HUES6 (cell line): ENCODE results near the gene ANO4.

Source experiments
- H3K27ac ChIP-seq: 2 replicates; pipeline ENCODE4 v1.7.0; 2013; ENCODE audit warnings: low read depth, mild to moderate bottlenecking, low read length, inconsistent platforms
- H3K27me3 ChIP-seq: 2 replicates; pipeline ENCODE4 v1.6.1; 2013; ENCODE audit warnings: low read length; ENCODE audit not compliant: control insufficient read depth, insufficient read depth
- H3K36me3 ChIP-seq: 2 replicates; pipeline ENCODE4 v1.6.1; 2013; ENCODE audit warnings: low read length; ENCODE audit not compliant: control insufficient read depth, insufficient read depth
- H3K4me1 ChIP-seq: 2 replicates; pipeline ENCODE4 v1.6.1; 2013; ENCODE audit warnings: low read length; ENCODE audit not compliant: control insufficient read depth, insufficient read depth
- H3K4me3 ChIP-seq: 2 replicates; pipeline ENCODE4 v1.5.1; 2013; ENCODE audit warnings: low read depth, low read length
- H3K9ac ChIP-seq: one replicate; pipeline ENCODE4 v1.6.1; 2013; ENCODE audit warnings: mild to moderate bottlenecking, low read length
- H3K9me3 ChIP-seq: 2 replicates; pipeline ENCODE4 v1.6.1; 2013; ENCODE audit warnings: low read depth, low read length; ENCODE audit not compliant: control insufficient read depth, insufficient read depth

Gene ANO4

DNA sequence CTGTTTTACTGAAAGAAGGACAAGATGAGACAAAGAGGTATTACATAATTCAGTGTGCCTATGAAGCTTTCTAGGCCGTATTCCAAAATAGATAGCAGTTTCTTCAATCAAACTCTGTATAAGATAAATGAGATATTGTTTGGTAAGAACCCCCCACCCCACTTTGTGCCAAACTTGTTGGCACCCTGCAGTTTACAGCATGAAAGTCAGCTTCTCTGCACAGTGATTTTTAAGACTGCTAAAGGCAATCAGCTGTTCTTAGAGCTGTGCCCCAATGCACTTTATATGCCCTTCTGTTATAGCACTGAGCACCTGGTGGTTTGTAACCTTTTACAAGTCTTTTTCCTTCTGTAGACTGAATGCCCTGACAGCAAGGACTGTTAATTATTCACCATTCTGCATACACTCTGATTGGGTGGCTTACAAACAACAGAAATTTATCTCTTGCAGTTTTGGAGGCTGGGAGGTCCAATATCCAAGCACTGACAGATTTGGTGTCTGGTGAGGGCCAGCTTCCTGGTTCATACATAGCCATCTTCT, 76.7 kb downstream of the ANO4 start:
- Histone ChIP-seq H3K9me3 (peaks cover 8% of the 10 kb centered on the region), H3K36me3 (no peaks in the 10 kb centered on the region), H3K9ac (no peak overlapping the region), H3K4me3 (no peak overlapping the region), H3K27ac (no peak overlapping the region), H3K27me3 (no peaks in the 10 kb centered on the region), H3K4me1 (no peaks in the 10 kb centered on the region)

DNA sequence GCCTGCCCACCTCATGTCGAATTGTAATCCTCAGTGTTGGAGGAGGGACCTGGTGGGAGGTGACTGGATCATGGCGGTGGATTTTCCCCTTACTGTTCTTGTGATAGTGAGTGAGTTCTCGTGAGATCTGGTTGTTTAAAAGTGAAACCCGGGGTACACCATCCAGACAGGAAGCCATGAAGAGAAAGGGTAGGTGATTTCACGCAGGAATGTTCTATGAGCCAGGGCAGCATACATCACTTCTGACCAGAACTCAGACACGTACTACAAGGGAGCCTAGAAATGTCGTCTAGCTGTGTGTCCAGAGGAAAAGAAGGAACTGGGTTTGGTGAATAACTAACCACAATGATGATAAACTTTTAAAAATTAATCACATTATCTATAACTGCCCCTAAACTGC, 80.6 kb downstream of the ANO4 start:
- Histone ChIP-seq H3K36me3 (no peaks in the 10 kb centered on the region), H3K27me3 (no peaks in the 10 kb centered on the region), H3K4me1 (no peaks in the 10 kb centered on the region), H3K9me3 (peaks cover 8% of the 10 kb centered on the region), H3K27ac (no peak overlapping the region), H3K9ac (no peak overlapping the region), H3K4me3 (no peak overlapping the region)

DNA sequence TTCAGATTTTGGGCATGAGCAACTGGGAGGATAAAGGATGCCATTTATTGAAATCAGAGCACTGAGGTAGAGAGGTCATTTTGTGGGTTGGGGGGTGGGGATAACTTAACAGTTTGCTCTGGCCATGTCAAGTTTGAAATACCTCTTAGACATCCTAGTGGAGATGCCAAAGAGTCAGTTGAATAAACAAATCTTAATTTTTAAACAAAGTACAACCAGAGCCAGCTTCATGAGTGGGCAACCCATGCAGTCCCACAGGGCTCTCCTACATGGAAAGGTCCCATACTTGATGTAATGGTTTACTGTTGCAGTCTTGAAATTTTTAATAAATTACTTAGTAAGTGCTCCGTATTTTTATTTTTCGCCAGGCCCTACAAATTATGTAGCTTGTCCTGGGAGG, 81.2 kb downstream of the ANO4 start:
- H3K4me1 ChIP-seq, result no peaks in the 10 kb centered on the region
- H3K9ac ChIP-seq, result no peak overlapping the region
- H3K36me3 ChIP-seq, result no peaks in the 10 kb centered on the region
- H3K27ac ChIP-seq, result no peak overlapping the region
- H3K27me3 ChIP-seq, result no peaks in the 10 kb centered on the region
- H3K9me3 ChIP-seq, result peaks cover 8% of the 10 kb centered on the region
- H3K4me3 ChIP-seq, result no peak overlapping the region

DNA sequence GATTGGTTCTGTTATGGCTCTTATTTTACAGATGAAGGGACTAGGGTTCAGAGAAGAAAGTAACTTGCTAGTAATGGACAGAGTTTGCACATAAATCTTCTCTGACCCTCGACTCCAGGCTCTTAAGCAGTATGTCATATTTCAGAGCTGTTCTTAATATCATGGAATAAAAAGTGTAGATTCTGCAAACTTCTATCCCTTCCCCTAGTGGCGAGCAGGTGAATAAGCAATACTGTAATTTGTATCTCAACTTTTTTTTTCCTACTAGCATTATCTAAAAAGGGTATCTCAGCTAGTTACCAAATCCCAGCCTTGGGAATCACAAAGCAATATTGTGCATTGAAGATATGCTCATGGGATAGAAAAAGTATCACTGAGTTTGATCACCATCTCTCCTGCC, 83.2 kb downstream of the ANO4 start:
- Histone ChIP-seq H3K27ac (no peak overlapping the region), H3K9ac (no peak overlapping the region), H3K9me3 (peaks cover 8% of the 10 kb centered on the region), H3K4me3 (no peak overlapping the region), H3K4me1 (no peaks in the 10 kb centered on the region), H3K36me3 (no peaks in the 10 kb centered on the region), H3K27me3 (no peaks in the 10 kb centered on the region)

DNA sequence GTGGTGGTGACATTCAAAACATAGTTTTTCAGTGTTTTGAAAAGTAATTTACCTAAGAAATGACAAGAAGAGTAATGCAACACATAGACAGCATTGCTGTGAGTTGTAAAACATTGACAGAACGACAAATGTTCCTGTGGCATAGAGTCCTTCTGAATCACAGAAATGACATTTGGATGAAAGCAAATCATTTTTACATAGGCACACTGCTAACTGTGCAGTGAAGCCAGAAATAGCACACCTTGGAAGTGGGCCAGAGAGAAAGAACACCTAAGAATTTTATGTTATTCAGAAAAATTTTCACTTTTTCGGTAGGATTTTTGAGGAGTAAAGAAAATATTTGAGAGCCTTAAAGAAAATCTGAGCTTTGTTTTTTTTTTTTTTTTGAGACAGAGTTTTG, 100.6 kb downstream of the ANO4 start:
- Histone ChIP-seq H3K9ac (no peak overlapping the region), H3K9me3 (no peaks in the 10 kb centered on the region), H3K4me1 (no peaks in the 10 kb centered on the region), H3K36me3 (no peaks in the 10 kb centered on the region), H3K27ac (no peak overlapping the region), H3K4me3 (no peak overlapping the region), H3K27me3 (no peaks in the 10 kb centered on the region)

DNA sequence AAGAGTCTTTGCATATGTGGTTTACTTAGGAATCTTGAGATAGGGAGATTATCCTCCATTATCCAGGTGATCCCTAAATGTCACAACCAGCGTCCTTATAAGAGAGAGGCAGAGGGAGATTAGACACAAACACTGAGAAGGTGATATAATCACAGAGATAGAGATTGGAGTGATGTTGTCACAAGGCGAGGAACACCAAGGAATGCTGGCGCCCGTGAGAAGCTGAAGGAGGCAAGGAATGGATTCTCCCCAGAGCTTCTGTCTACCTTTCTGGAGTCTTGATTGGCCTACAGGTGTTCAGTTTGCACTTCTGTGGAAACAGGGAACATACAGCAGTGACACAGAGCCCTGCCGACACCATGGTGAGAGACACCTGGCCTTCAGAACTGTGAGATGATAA, 101.6 kb downstream of the ANO4 start:
- H3K36me3 ChIP-seq, result no peaks in the 10 kb centered on the region
- H3K4me1 ChIP-seq, result no peaks in the 10 kb centered on the region
- H3K9me3 ChIP-seq, result no peaks in the 10 kb centered on the region
- no peak overlapping the region for H3K27ac ChIP-seq
- H3K4me3 ChIP-seq, result no peak overlapping the region
- H3K27me3 ChIP-seq, result no peaks in the 10 kb centered on the region
- H3K9ac ChIP-seq, result no peak overlapping the region

DNA sequence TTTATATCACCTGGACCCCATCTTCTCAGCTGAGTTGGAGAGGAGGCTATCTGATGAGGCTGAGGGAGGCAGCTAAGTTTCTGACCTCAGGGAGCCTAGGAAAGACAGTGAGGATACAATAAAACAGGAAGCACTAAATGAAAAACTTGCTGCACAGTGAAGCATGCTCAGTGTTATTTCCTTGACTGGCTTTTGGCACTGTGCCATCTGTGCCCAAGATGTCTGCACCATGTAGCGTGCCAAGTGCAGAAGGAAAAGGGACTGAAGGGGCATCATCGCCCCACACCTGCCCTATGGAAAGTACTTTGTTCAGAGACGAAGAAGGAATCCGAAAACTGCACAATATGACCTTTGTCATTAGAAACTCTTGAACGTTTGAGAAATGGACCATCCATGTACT, 102.7 kb downstream of the ANO4 start:
- Histone ChIP-seq H3K27ac (no peak overlapping the region), H3K27me3 (no peaks in the 10 kb centered on the region), H3K4me3 (no peak overlapping the region), H3K9ac (no peak overlapping the region), H3K36me3 (no peaks in the 10 kb centered on the region), H3K9me3 (no peaks in the 10 kb centered on the region), H3K4me1 (no peaks in the 10 kb centered on the region)

DNA sequence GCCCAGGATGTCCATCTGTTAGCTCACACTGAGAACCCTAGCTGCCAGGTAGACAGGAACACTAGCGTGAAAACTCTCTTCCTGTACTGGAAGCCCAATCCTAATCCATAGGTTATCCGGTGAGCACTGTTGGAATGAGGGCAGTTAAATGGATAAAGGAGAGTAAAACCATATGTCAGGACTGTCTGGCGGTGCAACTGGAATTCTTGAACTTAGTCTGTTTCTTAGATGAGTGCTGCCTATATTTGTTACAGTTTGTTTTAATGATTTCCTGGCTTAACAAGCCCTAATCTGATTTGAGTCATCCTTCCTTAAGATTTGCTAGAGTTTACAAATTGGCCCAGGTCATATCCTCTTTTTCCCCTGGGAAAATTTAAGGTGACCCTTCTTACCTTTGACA, 104.7 kb downstream of the ANO4 start:
- Histone ChIP-seq H3K4me1 (no peaks in the 10 kb centered on the region), H3K27ac (no peak overlapping the region), H3K4me3 (no peak overlapping the region), H3K27me3 (no peaks in the 10 kb centered on the region), H3K9me3 (no peaks in the 10 kb centered on the region), H3K36me3 (no peaks in the 10 kb centered on the region), H3K9ac (no peak overlapping the region)

DNA sequence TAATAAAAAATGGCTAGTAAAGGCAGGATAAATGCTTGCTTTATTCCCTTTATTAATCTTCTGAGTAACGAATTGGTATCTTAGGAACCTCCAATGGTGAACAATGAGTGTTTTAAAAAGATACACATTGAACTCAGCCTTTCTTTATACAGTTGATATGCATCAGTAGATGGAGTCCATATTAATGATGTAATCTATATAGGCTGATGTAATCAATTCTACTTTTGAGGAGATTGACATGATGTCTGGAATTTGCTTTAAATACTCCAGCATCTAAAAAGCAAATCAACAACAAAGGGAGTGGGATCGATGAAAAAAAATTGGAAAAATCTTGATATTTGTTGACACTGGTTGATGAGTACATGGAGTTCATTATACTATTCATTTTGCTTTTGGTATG, 106.2 kb downstream of the ANO4 start:
- no peak overlapping the region for H3K27ac ChIP-seq
- no peaks in the 10 kb centered on the region for H3K27me3 ChIP-seq
- H3K4me1 ChIP-seq, result no peaks in the 10 kb centered on the region
- no peak overlapping the region for H3K9ac ChIP-seq
- no peak overlapping the region for H3K4me3 ChIP-seq
- no peaks in the 10 kb centered on the region for H3K9me3 ChIP-seq
- no peaks in the 10 kb centered on the region for H3K36me3 ChIP-seq

DNA sequence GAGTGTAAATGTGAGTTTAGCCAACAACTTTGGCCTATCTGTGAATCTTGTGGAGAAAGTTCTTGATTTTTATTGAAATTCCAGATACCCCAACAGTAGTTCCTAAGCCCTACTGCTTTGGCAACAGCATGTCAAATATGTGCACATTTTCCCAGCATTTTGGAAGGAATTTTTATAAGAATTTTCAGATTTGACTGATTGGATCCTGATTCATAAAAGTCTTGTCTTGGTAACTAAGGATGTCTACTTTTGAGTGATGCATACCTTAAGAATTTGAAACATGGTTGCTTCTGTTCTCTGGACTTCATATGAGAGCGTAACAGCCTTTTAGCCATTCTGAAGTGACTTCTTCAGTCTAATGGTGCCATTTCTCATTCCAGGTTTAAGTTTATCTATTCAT, 106.7 kb downstream of the ANO4 start:
- Histone ChIP-seq H3K4me1 (no peaks in the 10 kb centered on the region), H3K9ac (no peak overlapping the region), H3K4me3 (no peak overlapping the region), H3K36me3 (no peaks in the 10 kb centered on the region), H3K27ac (no peak overlapping the region), H3K9me3 (no peaks in the 10 kb centered on the region), H3K27me3 (no peaks in the 10 kb centered on the region)

DNA sequence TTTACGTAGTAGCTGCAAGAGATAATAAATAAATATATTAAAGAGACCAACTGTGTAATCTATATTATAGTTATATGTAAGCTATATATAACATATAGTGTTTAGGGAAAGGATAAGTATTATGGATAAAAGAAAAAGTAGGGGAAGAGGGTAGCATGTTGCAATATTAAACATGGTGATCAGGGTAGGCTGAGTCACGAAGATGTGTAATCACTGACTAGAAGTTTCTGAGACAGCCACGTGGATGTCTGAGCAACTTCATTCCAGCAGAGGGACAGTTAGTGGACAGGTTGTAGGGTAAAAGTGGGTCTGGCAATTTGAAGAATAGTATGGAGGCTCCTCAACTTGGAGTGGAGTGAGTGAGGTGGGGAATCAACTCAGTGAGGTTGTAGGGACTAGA, 109.7 kb downstream of the ANO4 start:
- H3K4me3 ChIP-seq, result no peak overlapping the region
- no peaks in the 10 kb centered on the region for H3K27me3 ChIP-seq
- no peaks in the 10 kb centered on the region for H3K4me1 ChIP-seq
- H3K9me3 ChIP-seq, result no peaks in the 10 kb centered on the region
- no peak overlapping the region for H3K9ac ChIP-seq
- H3K36me3 ChIP-seq, result no peaks in the 10 kb centered on the region
- no peak overlapping the region for H3K27ac ChIP-seq

DNA sequence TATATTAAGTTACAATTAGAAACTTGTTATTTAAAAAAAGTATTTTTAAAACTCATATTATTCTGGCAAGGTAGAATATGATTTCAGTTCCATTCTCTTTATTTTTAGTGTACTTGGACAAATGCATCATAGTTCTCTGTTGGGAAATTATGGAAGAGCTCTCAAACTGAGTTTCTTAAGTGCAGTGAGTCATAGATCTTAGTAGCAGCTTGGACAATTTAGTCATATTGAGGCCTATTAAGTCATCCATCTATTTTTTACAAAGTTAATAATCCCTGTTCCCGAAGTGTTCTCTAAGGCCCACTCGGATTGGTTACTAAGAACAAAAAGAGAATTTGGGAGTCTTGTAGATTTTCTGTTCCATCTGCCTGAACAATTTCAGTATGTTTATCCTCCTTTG, 113.9 kb downstream of the ANO4 start:
- no peaks in the 10 kb centered on the region for H3K9me3 ChIP-seq
- H3K9ac ChIP-seq, result no peak overlapping the region
- H3K4me1 ChIP-seq, result no peaks in the 10 kb centered on the region
- no peak overlapping the region for H3K27ac ChIP-seq
- H3K36me3 ChIP-seq, result no peaks in the 10 kb centered on the region
- no peak overlapping the region for H3K4me3 ChIP-seq
- no peaks in the 10 kb centered on the region for H3K27me3 ChIP-seq
